NB4 (cell line): ENCODE results near the gene FNTB.

ENCODE experiments used
- MYC ChIP-seq: IDR thresholded peaks from 2 replicates; pipeline ENCODE4 v1.6.1; 2011; ENCODE audit warnings: low read depth, low read length
- POLR2A ChIP-seq: IDR thresholded peaks from 2 replicates; pipeline ENCODE4 v1.6.1; 2011; ENCODE audit warnings: mild to moderate bottlenecking; ENCODE audit not compliant: insufficient read length; ENCODE audit errors: extremely low read depth
- TF ChIP-seq, protein P1 (sequence below): IDR thresholded peaks from one replicate; pipeline ENCODE4 v1.5.1; 2012; ENCODE audit warnings: low read depth, low read length
- TF ChIP-seq, protein P2 (sequence below): IDR thresholded peaks from 2 replicates; pipeline ENCODE4 v1.6.1; 2011; ENCODE audit warnings: low read depth, low read length

DNA sequence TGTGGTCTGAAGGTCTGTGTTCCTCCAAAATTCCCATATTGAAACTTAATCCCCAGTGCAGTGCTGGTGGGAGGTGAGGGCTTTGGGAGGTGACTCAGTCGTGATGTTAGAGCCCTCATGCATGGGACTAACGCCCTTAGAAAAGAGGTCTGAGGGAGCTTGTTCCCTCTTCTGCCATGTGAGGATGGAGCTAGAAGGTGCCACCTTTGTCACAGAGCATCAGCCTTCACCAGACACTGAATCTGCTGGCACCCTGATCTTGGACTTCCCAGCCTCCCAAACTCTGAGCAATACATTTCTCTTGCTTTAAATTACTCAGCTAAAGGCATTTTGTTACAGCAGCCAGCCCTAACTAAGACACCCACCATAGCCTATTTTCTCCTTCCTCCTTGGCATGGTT lies 28.5 kb upstream of the FNTB start:
- TF ChIP-seq, protein P1, sequence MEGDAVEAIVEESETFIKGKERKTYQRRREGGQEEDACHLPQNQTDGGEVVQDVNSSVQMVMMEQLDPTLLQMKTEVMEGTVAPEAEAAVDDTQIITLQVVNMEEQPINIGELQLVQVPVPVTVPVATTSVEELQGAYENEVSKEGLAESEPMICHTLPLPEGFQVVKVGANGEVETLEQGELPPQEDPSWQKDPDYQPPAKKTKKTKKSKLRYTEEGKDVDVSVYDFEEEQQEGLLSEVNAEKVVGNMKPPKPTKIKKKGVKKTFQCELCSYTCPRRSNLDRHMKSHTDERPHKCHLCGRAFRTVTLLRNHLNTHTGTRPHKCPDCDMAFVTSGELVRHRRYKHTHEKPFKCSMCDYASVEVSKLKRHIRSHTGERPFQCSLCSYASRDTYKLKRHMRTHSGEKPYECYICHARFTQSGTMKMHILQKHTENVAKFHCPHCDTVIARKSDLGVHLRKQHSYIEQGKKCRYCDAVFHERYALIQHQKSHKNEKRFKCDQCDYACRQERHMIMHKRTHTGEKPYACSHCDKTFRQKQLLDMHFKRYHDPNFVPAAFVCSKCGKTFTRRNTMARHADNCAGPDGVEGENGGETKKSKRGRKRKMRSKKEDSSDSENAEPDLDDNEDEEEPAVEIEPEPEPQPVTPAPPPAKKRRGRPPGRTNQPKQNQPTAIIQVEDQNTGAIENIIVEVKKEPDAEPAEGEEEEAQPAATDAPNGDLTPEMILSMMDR = no peak
- TF ChIP-seq POLR2A (no peak), MYC (no peak)
- TF ChIP-seq, protein P2, sequence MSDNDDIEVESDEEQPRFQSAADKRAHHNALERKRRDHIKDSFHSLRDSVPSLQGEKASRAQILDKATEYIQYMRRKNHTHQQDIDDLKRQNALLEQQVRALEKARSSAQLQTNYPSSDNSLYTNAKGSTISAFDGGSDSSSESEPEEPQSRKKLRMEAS = no peak
